ENCODE data around the gene ITM2C.

Gene ITM2C, protein sequence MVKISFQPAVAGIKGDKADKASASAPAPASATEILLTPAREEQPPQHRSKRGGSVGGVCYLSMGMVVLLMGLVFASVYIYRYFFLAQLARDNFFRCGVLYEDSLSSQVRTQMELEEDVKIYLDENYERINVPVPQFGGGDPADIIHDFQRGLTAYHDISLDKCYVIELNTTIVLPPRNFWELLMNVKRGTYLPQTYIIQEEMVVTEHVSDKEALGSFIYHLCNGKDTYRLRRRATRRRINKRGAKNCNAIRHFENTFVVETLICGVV

DNA sequence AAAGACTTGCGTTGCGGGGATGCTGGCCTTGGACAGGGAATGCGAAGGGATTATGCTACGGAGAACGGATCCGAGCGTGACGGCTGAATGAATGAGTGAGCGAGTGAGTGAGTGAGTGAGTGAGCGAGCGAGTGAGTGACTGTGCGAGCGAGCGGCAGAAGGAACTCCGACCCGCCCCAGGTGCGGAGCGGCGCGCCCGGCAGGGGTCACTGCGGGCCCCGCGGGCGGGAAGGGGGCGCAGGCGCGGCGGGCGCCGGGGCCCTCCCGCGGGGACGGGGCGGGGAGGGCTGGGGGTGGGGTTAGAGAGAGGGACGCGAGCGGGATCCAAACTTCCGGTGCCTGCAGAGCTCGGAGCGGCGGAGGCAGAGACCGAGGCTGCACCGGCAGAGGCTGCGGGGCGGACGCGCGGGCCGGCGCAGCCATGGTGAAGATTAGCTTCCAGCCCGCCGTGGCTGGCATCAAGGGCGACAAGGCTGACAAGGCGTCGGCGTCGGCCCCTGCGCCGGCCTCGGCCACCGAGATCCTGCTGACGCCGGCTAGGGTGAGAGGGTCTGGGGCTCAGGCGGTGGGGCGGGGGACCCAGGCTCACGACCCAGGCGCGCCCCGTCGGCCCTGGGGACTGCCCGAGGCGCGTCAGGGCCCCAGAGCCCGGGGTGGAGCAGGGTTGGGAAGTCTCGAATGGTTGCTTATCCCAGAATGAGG, at the start of gene ITM2C:
ITM2C (plus strand) TSS at position 338 of the 702 bp plus-strand sequence; CDS start at position 422, 84 bp downstream.
- no peak for FAIRE-seq

- FAIRE-seq = no peak
These were observed 49.7 kb upstream of the ITM2C start for GRCh38 chr2:230815088-230815487.

DNA sequence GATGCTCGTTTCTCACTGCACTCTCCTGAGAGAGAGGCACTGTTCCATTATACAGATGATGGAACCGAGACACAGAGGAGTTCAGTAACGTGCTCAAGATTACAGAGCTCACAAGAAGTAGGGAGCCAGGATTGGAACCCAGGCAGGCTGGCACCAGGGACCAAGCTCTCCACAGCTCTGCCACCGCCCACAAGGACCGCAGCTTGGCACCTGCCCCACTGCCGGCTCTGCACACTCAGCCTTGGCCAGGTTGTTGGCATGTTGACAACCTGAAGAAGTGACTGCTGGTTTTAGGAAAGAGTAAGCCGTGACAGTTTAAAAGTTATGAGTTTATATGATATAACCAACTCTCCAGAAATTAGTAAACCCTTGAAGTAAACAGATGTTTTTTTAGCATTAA, 48.0 kb upstream of the ITM2C start:
- no peak for FAIRE-seq

GRCh38 chr2:230819433-230819832, 45.3 kb upstream of the ITM2C start:
- FAIRE-seq = no peak

DNA sequence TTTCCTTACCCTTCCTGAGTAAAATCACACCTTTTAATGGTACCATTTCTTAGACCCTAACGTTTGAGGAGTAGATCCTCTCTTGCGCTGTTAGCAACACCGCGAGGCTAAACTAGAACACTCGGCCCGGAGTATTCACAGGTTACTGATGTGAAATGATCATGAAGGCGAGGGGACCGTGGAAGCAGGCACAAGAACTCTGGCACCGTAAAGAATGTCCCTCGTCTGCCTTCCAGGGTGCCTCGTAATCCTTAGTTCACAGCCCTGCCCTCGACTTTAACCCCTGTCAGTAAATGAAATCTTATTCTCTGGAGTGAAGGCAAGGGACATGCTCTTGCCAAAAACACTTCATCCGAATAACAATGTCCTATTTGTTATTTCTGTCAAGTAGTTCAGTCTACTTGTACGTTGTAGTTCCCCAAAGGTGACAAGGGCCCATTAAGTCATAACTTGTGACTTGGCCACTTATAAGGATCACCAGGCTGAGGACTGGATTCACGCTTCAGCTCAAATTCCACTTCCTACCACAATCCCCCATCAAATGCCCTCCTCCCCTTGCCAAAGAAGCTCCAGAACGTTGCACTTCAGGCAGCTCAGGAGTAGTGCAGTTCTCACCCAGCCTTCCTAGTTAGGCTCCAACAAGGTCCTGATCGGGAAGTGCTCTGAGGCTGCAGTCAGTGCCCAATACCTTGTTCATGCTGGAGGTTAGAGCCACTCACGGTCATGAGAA, 43.3 kb upstream of the ITM2C start:
- FAIRE-seq = no peak

DNA sequence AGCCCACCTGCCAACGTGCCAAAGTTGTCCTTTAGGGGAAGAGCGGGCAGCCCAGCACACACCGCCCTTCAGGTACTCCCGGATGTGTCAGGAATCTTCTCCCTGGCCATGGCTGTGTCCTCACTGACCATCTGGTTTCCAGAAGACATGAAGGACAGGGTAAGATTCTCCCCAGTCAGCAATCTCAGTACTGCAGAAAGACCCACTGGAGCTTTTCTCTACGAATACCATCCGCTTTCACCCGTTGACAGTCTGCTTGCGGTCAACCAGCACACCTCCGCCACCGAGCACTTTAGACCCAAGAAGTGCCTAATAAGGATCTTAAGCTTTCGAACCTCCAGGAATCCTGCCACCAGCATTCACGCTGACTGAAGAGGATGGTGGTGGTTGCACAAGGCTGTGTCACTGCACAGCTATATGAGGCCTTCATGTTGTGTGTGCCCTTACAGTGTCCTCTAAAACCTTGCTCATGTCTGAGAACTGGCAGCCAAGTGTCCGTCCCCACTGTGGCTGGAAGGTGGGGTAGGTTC, 42.7 kb upstream of the ITM2C start:
- no peak for FAIRE-seq

GRCh38 chr2:230823264-230823964, 41.3 kb upstream of the ITM2C start:
- FAIRE-seq = no peak

- FAIRE-seq = no peak
These were observed 40.2 kb upstream of the ITM2C start for GRCh38 chr2:230824406-230824978.

DNA sequence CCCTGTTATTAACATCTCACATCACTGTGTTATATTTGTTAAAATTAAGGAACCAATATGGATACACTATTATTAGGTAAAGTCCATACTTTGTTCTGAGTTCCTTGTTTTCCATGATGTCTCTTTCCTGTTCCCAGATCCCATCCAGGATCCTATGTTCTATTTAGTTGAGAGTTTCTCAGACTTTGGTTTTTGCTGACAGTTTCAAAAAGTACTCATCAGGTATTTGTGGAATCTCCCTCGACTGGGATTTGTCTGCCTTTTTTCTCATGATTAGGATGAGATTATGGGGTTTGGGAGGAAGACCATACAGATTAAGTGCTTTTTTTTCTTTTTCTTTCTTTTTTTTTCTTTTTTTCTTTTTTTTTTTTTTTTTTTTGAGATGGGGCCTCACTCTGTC, 39.4 kb upstream of the ITM2C start:
- no peak for FAIRE-seq

DNA sequence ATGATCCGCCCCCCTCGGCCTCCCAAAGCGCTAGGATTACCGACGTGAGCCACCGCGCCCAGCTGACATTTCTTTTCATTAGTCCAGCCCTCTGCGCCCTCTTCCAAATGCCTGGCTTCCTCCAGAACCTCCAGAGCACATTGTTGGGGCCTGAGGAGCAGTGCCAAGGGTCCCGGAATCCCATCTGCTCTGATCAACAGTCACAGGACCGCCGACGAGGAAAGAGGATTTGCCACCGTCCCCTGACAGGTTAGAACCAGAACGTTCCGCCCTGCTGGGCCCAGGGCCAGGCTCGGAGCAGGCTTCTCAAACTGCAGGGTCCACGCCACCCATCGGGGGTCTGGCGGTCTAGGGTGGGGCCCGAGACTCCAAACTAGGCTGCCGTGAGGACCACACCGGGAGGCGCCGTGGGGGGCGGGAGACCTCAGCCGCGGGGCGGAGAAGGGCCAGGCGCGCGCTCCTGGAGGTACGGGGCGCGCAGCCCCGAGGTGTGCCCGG, 36.9 kb upstream of the ITM2C start:
- no peak for FAIRE-seq

DNA sequence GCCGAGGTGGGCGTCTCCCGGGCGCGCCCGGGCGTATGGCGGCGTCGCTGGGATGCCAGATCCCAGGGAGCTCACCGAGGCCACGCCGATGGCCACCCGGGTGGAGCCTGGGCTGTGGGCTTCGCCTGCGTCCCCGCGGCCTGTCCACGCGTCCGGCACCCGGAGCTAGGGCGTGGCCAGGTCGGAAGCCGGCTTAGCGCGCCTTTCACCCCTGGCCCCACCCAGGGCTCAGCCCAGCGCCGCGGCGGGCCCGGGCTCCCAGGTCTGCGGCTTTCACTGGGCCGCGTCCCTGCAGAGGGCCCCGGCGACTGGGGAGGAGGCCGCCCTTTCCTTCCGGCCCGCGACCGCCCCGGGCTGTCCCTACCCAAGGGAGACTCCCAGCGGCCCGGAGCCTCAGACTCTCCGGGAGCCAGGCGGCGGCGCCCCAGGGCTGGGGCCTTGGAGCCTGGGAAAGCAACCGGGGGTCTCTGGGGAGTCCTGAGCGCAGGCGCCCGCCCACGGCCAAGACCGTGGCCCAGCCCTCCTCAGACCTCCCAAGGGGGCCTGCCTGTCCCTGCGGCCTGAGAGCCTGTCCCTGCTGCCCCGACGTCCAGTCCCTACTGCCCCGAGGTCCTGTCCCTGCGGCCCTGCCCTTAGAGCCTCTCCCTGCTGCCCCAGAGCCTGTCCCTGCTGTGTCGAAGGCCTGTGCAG, 36.3 kb upstream of the ITM2C start:
- FAIRE-seq = no peak

DNA sequence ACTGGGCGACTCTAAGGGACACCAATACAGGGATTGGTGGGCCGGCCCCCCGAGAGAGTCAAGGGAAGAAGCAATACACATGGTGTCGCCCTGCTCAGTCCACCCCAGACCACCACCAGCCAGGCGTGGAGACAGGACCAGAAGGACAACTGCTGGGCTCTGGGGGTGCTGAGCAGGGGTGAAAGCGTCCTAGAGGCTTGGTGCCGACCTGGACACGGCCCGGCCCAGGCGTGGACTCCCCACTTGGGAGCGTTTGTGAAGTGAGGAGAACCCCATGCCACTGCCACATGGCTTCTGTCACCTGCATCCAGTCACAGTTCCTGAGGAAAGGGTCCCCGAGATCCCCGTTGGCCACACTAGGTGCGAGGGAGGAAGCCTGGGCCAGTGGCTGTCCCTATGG, 35.4 kb upstream of the ITM2C start:
- FAIRE-seq = no peak

DNA sequence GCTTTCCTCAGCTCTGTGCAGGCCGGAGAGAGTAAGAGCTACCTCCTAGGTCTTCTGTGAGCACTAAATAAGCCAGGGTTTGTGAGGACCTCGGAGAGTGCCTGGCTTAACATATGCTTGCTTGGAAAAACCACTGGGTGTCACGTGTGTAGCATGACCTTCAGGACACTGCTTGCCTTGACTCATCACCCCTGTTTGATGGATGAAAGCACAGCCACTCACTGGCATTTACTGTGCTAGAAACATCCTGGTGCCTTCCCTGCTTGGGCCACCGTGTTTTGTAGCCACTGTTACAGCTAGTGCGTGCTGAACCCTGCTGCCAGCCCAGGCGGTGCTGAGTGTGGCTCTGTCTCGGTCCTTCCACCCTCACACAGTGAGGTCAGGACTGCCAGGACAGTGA, 34.8 kb upstream of the ITM2C start:
- FAIRE-seq = no peak

DNA sequence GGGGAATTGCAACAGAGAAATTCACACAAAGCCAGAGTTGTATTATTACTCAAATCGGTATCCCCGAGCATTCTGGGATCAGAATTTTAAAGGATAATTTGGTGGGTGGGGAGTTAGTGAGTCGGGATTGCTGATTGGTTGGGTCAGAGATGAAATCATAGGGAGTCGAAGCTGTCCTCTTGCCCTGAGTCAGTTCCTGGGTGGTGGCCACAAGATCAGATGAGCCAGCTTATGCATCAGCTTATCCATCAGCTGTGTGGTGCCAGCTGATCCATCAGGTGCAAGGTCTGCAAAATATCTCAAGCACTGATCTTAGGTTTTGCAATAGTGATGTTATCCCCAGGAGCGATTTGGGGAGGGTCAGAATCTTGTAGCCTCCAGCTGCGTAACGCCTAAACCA, 34.3 kb upstream of the ITM2C start:
- no peak for FAIRE-seq

GRCh38 chr2:230840301-230840700, 24.4 kb upstream of the ITM2C start:
- no peak for FAIRE-seq

DNA sequence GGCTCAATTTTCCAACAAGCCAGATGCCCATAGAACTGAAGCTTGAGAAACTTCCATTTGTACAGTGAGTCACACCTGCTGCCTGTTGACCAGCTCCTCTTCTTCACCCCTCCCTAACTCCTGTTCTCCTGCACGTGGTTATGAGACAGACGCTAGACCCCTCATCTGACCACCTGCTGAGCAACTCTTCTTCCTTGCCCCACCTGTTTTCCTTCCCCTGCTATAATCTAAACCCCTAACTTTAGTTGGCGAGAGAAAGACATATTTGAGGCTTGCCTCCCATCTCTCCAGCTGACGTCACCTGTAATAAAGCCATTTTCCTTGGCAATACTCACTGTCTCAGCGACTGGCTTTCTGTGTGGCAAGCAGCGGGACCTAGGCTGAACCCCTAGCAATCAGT, 22.3 kb upstream of the ITM2C start:
- FAIRE-seq = no peak

- FAIRE-seq = no peak
These were observed 21.6 kb upstream of the ITM2C start for GRCh38 chr2:230843132-230843531.

GRCh38 chr2:230846360-230846759, 18.4 kb upstream of the ITM2C start:
- FAIRE-seq = no peak

DNA sequence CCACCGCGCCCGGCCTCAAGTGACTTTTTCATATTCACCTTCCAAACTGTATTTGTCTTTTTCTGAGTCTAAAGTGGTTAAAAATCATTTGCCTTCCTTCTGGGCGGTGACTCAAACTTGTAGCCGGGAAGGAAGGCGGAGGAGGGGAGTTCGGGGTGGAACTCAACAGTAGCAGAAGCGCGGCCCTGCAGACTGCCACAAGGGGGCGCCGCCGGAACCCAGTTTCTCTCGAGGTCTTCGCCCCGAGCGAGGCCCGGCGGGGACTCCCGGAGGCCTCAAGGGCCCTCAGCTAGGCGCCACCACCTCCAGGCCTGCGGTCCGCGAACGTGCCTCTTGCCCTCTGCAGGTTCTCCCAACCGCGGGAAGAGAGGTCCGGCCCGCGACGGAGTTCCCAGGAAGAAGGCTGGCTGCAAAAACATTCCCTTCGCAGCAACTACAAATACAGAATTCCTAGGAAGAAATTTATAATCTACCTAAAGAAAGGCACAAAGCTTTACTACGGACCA, 16.8 kb upstream of the ITM2C start:
- no peak for FAIRE-seq

DNA sequence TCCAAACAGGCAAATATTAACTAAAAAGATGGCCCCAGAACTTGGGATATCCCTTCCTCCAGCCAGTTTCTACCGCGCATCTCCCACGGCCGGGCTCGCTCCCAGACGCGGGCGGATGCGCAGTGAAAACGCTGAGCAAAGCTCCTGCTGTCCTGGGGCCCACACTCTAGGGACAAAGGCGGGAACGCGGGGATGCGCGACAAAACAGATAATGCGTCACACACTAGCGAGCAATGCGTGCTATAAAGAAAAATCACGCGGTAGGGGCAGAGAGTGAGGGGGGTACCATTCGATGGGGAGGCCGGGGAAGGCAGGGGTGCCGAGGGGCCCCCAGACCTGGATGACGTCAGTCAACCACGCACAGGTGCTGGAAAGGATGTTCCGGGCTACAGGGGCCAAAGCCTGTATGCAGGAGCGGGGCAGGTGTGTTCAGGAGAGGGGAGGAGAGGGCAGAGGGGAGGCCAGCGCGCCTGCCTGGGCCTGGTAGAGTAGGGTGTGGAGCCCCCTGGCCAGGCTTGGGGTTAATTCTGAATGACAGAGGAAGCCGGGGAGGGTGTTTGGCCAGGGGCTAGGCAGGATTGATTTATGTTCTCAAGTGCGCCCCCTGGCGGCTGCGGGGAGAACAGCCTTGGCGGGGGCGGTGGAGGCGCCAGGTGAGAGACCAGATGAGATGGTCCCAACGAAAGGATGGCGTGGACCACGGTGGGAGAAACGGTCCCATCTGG, 14.9 kb upstream of the ITM2C start:
- FAIRE-seq = no peak

DNA sequence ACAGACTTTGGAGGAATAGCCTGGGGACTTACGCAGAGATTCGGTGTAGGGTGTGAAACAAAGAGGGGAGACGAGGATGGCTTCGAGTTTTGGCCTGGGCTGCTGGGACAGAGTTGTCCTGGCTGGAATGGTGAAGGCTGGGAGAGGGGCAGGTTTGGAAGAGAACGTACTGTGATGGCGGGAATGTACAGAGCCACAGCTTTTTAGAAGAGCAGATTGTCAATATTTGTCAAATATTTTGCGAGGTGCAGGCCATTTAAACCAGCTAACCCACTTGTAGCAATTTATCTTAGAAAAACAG, 14.4 kb upstream of the ITM2C start:
- no peak for FAIRE-seq

Data from colon (tissue), 2 donors.